GM12874 (cell line): ENCODE measurements around the gene NPPB.

ENCODE experiments used
- CTCF ChIP-seq: IDR thresholded peaks from 2 replicates; pipeline ENCODE4 v1.5.1; 2011; ENCODE audit warnings: low read depth, mild to moderate bottlenecking, control low read depth, low read length, moderate library complexity; ENCODE audit not compliant: insufficient read depth

NPPB gene

GRCh38 chr1:11858158-11858557 is 587 bp downstream of the NPPB start:
- TF ChIP-seq CTCF: no peak

GRCh38 chr1:11857164-11857851 is 1.4 kb downstream of the NPPB start:
- no peak for TF ChIP-seq CTCF

GRCh38 chr1:11856698-11857097 is 2.0 kb downstream of the NPPB start:
- TF ChIP-seq CTCF: no peak

GRCh38 chr1:11855430-11855829 is 3.3 kb downstream of the NPPB start:
- no peak for TF ChIP-seq CTCF

- no peak for TF ChIP-seq CTCF
Measured at GRCh38 chr1:11854519-11854918, 4.2 kb downstream of the NPPB start.

- no peak for TF ChIP-seq CTCF
Measured at GRCh38 chr1:11851180-11851579, 7.6 kb downstream of the NPPB start.

GRCh38 chr1:11850156-11850555 is 8.6 kb downstream of the NPPB start:
- TF ChIP-seq CTCF: no peak

- no peak for TF ChIP-seq CTCF
Measured at GRCh38 chr1:11848373-11848700, 10.4 kb downstream of the NPPB start.
